GM21360 (cell line): Measurements from ENCODE around the gene TMEM86B.

ENCODE experiments used
- ATAC-seq: cut with Tn5 transposase; IDR thresholded peaks from one replicate; pipeline ENCODE4 v1.9.1; 2021; ENCODE audit warnings: mild to moderate bottlenecking, moderate library complexity; ENCODE audit not compliant: unreplicated experiment

TMEM86B gene

DNA sequence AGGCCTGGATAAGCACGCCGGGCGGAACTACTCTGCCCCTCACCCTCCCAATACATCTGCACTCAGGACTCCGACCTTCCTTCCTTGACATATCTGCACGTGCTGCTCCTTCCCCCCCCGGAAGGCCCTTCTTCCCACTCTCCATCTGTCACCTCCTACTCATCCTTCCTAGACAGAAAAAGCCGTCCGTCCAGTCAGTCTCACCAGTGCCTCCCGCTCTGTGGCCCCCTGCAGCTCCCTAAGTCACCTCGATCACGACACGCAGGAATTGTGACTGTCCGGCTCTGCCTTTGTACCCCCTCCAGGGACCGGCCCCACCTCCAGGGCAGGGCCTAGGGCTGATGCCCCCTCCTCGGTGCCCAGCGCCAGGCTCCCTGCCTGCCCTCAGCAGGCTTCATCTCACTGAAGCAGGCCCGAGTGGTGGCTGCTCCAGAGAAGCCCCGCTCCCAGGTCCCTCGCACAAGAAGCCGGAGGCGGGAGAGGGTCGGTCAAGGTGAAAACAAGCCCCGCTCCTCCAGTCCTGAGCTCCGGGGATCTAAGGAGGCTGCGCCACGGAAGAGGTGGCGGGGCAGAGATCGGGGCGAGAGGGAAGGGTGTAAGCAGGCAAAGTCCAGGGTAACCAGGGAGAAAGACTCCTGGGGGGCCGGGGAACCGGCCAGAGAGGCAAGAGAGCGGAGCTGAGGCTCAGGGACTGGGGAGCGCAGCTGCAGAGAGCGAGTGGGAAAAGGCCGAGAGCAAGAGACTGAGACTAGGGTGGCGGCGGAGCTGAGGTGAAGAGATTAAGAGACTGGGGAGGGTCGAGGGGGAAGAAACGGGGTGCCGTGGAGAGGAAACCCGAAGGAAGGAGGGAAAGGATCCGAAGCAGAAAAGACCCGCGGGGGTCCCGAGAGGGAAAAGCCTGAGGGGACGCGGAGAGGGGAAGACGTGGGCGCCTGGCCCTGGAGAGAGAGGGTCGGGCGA, 29.2 kb upstream of the TMEM86B start:
- ATAC-seq = no peak

DNA sequence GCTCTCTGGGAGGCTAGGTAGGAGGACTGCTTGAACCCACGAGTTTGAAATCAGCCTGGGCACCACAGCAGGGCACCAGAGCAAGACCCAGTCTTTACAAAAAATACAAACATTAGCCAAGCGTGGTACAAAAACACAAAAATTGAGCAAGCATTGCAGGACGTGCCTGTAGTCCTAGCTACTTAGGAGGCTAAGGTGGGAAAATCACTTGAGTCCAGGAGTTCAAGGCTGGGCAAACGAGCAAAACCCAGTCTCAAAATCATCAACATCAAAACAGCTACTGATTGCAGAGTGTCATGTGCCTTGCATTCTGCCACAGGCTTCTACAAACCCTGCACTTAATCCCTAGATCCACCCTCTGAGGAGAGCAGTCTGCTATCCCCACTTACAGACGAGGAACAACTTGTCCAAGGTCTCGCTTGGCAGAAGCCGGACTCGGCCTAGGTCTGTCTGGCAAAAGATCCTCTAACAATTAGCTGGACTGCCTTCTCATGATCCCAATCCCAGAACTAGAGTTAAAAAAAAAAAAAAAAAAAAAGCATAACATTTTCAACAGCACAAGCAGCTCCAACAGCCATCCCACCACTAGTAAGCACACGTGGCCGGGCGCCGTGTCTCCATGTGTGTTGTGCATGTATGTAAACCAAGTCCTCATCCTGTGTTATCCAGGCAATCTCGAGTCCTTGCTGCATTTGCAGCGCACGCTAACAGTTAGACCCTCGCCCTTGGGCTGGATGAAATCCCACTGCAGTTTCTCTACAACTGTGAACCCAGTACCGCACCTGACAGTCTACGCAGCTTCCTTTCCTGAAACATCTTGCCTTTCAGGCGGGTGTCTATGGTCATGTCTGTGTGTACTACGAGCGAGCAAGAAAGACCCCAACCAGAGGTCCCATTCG, 28.2 kb upstream of the TMEM86B start:
- ATAC-seq = no peak

DNA sequence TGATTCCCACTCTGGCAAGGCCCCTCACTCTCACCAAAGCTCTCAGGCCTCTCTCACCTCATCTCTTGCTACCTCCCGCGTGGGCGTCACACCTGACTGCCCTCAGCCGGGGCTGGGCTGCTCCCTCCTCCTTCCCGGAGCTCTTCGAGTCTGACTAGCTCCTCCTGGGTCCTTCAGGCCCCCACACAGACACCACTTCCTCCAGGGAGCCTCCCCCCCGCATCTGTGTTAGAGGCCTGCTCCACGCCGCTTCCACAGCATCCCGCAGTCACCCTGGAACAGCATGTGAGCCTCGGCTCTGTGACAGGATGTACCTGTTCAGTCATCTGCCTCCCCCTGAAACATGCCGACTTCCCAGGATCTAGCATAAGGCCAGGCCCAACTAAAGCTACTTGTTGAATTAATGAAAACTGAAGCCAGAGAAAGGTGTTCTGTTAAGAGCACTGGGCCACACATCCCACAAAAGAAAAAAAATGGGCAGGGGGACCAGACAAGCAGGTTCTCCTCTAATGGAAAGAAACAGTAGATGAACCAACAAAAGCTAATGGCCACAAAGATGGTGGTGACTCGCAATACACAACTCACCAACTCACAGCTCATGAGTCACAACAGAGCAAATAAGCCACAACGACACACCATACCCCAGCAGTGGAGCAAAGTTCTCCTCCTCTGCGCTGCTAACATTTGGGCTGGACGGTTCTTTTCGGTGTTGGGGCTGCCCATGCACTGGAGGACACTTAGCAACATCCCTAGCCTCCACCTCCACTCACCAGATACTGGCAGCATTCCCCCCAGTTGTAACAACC, 27.3 kb upstream of the TMEM86B start:
- ATAC-seq = no peak

DNA sequence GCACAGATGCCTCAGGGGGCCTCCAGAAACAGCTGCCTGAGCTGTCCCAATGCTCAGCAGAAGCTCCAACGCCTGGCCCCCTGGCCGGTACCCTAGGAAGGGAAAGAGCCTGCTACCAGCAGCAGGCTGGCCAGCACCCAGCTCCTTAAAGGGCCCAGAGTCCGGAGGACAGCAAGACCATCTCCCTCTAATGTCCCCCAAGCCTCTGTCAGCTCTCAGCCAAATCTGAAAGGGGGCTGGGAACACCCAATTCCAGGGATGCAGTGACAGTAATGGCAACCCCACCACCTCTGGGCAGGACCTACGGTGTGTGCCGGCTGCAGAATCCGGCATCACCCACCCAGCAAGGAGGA, 26.0 kb upstream of the TMEM86B start:
- ATAC-seq = no peak

DNA sequence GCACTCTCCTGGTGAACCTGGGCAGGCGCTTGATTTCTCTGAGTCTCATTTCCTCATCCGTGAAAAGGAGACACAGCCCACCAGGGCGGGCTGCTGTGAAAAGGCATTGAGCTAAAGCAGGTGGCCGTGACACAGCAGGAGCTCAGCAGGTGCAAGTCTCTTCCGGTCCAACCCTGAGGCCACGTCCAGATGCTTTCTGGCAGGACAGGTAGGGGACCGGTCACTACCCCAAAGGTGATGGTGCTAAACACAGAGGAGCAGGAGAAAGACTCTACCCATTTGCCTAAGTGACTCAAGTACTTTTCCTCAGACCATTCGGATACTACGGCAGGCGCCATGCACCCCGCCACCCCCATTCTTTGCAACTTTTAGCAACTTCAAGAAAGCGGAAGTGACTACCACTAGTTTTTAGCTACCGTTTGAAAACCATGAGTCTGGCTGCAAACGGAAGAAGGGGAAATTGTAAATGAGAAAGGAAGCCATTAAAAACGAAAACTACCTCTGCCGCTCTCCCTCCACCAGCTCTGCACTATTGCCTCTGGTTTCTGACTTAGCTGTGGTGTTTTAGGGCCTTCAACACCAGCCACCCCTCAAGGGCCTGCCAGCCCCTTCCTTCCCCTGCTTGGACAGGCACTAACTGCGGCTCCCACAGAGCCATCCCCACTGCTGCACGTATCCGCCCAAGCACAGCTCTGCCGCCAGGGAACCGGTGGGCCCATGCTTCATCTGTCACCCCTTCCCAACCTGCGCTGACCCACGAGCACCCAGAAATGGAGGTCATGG, 25.5 kb upstream of the TMEM86B start:
- peak; percentile 42 for ATAC-seq

DNA sequence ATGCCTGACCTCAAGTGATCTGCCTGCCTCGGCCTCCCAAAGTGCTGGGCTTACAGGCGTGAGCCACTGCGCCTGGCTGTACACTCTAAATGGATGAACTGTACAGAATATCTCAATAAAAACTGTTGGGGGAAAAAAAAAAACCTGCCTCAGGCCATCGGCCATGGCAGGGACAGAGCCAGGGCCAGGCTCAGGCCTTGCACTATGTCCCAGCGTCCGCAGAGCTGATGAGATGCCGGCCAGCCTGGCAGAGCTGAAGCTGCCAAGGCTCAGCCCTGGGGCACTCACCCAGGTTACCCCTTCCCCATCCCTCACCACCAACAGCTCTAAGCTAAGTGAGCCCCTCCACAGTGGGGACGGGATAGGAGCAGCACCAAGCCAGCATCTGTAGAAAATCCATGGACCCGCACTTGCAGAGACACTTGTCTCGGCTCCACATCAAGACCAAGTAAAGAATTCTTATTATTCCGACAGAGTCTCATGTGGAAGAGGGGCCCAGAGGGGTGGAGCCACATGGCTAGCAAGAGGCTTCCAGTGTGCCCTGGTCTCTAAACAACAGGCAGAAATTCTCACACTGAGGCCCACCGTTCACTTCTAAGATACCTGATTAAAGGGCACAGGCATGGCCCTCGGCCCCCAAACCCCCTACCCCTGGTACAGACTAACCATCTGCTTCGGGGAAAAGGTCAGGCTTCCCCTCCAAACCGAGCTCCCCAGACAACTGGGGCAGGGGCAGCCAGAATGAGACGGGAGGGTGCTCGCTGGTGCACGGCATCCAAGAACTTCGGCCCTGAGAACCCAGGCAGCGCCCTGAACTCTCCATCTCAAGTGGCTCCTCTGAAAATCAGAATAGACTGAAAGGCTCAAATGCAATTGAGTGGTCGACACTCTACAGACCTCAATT, 24.4 kb upstream of the TMEM86B start:
- ATAC-seq = no peak

DNA sequence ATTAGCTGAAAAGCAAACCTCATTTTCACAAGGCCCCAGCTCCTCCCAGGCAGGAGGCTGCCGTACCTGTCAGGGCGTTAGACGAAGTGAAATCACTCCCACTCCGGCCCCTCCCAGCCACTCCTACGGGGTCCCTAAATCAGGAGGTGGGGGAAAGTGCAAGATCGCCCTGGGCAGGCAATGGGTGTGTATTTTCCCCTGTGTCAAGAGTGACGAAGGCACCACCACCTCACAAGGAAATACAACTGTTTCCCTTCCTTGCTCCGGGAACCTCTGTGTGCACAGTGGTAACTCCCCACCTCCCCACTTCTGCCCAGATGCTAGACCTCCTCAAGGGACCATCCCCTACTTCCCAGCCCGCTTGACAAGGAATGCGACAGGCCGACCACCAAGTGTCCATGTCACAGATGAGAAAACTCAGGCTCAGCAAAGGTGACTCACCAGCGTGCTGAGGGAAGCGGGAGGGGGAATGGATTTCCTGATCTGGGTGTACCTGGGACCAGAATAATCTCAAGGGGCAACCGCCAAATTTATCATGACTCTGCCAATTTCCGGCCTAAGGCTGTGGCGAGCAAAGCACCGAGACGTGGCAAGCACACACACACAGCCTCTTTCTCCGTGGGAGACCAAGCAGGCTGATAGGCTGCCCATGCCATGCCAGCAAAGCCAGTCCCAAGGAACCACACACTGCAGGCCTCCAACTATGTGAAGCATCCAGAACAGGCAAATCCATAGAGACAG, 22.9 kb upstream of the TMEM86B start:
- ATAC-seq = no peak

DNA sequence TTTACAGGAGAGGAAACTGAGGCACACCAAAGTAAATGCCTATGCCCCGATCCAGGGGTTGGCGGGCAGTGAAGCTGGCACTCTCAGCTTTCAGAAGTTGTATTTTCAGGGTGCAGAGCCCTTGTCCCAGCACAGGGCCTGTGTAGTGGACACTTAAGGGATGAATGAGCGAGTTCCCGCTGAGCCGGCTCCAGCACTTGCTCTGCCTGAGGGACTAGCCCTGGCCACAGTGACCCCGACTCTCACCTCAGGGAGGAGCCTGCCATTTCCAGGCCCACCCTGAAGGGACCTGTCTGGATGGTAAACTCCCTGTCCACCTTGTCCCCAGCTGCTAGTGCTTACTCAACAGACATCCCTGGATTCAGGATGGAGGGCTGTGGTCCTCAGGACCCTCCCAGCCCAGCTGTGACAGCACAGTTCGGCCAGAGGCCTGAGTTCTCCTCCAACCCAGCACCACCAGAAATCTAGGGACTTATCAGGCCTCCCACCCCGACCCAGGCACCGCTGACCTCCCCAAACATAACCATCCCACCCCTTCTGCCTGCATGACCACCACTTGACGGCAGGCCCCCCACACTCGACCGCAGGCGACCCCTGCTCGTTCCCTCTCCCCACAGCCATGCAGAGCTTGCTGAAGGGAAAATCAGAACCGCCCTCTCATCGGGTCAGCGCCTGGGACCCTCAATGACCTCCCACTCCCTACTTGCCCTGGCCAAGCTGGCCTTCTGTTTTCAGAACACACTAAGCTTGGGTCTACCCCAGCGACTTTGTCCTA, 21.9 kb upstream of the TMEM86B start:
- ATAC-seq = no peak

DNA sequence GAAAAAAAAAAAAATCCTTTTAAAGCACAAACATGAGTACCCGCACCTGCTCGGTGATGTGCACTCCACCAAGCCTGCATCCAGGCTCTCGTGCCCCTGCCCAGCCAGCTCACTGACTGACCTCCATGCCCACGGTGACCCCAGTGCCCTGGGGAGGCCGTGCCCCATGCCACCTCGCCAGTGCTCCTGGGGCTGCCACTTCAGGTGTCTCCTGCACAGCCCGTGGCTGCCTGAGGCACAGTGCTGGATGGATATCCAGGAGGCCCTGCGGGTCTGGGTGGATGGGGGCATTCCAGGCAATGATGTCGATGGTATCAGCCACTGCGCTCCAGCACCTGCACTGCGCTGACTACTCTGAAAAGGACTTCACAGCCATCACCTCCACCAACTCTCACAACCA, 21.3 kb upstream of the TMEM86B start:
- ATAC-seq = no peak

DNA sequence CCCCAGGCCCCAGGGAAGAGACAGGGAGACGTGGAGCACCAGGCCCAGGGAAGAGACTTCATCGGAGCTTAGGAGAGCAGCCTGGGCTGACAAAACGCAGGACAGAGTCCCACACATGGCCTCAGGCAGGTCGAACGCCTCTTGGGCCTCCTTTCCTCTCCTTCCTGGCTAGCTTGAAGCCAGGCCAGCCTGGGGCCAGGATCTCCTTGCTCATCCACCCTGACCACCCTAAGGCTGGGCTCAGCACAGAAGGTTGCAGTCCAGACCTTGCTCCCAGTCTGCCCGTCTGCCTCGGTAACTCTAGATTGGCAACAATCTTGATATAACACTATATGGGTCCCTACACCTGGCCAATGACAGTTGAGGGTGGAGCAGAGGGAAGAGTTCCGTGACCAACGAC, 20.1 kb upstream of the TMEM86B start:
- no peak for ATAC-seq

DNA sequence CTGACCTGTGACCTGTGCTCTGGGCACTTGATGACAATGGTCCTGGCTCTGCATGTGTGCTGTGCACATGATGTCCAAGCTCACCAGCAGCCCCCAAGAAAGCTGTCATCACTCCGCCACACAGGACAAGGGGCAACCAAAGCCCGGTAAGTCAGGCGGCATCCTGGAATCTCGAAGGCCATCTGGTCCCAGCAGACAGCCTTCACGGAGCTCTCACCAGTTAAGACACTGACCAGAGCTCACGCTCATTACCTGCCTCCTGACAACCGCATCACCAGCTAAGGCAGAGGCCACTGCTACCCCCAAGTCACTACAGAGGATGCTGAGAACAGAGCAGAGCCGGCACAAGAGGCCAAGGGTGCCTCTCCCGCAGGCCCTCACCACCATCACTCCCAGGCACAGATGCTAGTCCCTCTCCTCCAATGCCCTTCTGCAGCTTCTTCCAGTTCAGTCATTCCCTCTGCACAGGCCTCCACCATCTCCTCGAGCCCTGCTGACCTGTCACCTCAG, 19.7 kb upstream of the TMEM86B start:
- ATAC-seq = no peak

DNA sequence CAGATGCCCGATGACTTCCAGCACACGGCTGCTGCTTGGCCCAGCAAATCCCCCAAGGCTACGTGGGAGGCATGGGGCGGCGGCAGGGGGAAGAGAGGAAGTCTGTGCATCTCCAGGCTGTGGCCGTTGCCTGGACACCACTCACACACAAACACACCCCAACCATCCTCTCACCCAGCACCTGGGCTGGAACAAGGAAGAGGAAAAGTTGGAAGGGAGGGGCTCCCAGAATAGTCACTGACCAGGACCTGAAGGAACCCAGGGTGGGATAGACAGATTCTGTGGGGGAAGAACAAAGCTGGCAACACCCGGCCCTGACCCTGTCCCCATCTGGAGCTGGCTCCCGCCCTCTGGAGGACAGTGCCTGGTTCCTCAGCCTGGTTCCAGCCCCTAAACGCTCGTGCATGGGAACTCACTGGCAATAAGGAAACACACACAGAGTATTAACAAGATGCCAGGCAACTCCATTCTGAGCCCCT, 19.1 kb upstream of the TMEM86B start:
- ATAC-seq = no peak

DNA sequence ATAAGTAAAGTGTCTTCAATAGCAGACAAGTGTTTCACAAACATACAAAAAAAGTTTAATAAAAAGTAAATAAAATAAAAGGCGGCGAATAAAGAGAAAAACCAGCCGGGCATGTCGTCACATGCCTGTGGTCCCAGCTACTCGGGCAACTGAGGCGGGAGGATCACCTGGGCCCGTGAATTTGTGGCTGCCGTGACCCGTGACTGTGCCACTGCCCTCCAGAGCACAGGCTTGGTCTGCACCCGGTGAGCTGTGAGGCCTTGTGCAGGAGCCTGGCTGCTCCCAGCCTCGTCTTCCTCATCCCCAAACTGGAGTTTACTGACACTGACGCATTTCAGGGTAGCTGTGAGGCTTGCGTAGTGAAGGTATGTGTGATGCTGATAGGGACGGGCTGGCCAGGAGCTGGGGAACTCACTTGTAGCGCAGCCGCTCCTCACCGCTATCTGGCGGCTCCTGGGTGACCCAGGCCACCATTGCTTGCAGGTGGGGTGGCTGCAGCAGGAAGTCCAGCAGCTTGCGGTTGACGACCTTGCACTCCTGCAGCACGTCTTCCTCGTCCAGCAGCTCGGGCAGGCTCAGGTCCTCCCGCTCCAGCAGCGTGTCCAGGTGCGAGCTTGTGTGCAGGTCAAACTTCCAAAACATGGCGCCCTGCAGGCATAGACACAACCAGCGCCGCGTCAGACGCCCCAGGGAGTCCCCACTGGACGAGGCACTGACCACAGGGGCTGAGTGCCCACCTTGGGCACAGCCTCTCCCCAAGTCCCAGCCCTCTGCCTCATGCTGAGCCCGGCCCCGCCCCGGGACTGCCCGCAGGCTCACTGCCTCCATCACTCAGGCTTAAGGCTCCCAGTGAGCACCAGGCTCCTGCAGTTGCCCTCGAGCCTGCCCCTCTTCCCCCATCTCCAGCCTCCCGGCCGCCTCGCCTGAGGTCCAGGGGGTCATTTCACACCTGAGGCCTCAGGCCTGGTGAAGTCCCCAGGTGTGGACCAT, 18.2 kb upstream of the TMEM86B start:
- no peak for ATAC-seq

DNA sequence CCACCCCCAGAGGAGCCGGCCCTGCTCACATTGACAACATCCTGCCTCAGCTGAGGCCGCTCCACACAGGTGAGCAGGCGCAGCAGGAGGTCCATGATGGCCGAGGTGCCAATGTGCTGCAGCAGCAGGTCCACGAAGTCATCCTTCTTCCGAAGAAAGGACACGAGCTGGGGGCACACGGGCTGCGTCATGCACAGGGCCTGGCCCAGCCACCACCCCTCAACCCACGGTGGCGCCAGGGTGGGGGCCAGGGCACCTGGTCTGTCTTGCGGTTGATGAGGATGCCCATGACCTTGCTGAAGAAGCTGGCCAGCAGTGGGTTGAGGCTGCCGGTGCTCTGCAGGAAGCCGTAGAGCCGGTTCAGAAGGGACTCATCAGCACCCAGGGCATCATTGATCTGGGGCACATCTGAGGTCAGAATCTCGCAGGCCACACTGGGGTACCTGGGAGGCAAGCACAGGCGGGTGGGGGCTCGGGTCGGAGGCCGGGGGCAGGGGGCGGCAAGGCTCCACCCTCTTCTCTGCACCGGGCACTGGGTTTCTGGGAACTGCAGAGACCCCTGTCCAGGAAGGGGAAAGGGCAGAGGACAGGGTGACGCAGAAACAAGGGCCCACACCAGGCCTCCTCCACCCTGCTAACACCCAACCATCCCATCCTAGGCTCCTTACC, 16.8 kb upstream of the TMEM86B start:
- ATAC-seq = no peak

DNA sequence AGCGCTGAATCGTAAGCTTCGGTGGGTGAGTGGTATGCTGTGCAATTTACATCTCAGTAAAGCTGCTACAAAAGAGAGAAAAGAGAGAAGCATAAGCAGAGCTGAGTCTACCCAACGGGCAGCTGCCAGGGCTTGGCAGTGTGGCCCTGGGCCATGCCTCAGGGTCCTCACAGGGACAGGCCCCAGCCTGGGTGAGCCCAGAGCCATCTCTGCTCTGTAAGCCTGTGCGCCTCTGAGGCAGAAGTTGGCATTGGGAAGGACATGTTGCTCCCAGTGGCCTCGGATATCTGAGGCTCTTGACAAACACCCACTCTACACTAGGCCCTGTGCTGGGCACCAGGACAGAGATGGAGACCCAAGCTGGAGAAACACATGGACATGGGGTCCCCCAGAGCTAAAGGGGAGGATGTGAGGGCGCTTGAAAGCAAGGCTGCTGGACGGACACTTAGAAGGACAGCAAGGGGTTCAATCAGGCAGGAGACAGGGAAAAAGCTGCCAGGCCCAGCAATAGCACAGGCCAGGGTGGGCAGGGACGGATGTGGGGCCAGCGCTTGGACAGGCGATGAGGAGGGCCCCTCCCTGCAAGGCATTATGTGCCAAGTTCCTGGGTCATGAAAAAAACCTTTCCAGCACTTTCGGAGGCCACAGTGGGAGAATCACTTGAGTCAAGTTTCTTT, 15.6 kb upstream of the TMEM86B start:
- no peak for ATAC-seq
